Measurements from ENCODE around the gene ZNF804A.

GRCh38 chr2:184721881-184722280, 123.6 kb downstream of the ZNF804A start:
- TF ChIP-seq CTCF (conservative IDR thresholded peaks at IDR 0.05; ENCODE audit: low read depth, low read length): no peak
- no peak for TF ChIP-seq EZH2 (IDR thresholded peaks at IDR 0.05; ENCODE audit: borderline replicate concordance, low read depth, low read length, poor library complexity, severe bottlenecking)
